HCT116 (cell line): ENCODE data around the gene SUSD6. TPM values are rescaled to one million over a fixed set of nuclear protein-coding genes. Genes with fewer than 3 reads are reported as not detected.

Source experiments
- ATAC-seq: fragments of 200-7000 bp; cut with Tn5 transposase; 2 replicates; pipeline ENCODE4 v1.9.1; 2020; ENCODE audit warnings: mild to moderate bottlenecking, moderate library complexity
- BruUV-seq: library from RNA; stranded (reverse); fragments of 400-500 nt; replicated peaks from 2 replicates; lab custom pipeline; 2021; lab: Mats Ljungman, UMichigan
- CTCF ChIA-PET: fragments of 300-600 bp; sonication (Branson Sonifier 250); formaldehyde crosslinking; loops from one replicate; lab custom pipeline; 2021; ENCODE audit warnings: antibody characterized with exemption; lab: Charles Lee
- POLR2A ChIA-PET: fragments of 300-600, 350-600 bp; sonication (Branson Sonifier 250); formaldehyde crosslinking; loops from one replicate; lab custom pipeline; 2021; ENCODE audit warnings: antibody characterized with exemption; lab: Charles Lee
- RAD21 ChIA-PET, 2 experiments: fragments of 300-600 bp; sonication (Branson Sonifier 250); formaldehyde crosslinking; loops; one replicate each; lab custom pipeline; 2023; ENCODE audit warnings: low total read pairs in 2 of 2; ENCODE audit not compliant: uncharacterized antibody in 2 of 2, unreplicated experiment in 2 of 2, low non-redundant PET in 1 of 2; lab: Charles Lee
- DNase-seq: peaks from one replicate; pipeline ENCODE4 v3.0.0-alpha.2; 2010; ENCODE audit warnings: low read depth, low spot score
- H2AFZ ChIP-seq: fragments of 200-600 bp; shearing (Covaris generic), sonication (generic); 2 replicates; pipeline ENCODE4 v1.6.1; 2017; ENCODE audit warnings: low read depth, mixed run types, mixed read lengths, antibody characterized with exemption, low read length; ENCODE audit not compliant: poor library complexity, severe bottlenecking
- H3K27ac ChIP-seq: 2 replicates; pipeline ENCODE4 v1.5.1; 2012; ENCODE audit warnings: low read depth, low read length
- H3K27me3 ChIP-seq: fragments of 200-600 bp; sonication (generic); 2 replicates; pipeline ENCODE4 v1.6.1; 2016; ENCODE audit warnings: mixed run types, low read length, mixed read lengths; ENCODE audit not compliant: insufficient read depth
- H3K36me3 ChIP-seq, 2 experiments: fragments of 200-500 bp in 1 of 2; fragments of 200-600 bp in 1 of 2; sonication (Bioruptor generic) in 1 of 2; sonication (generic) in 1 of 2; 2 replicates each; pipeline versions ENCODE4 v1.5.1 to v1.6.1; 2014 to 2016; ENCODE audit warnings: low read length in 2 of 2, inconsistent platforms in 1 of 2, mixed read lengths in 1 of 2, mixed run types in 1 of 2; ENCODE audit not compliant: insufficient read depth in 2 of 2, control insufficient read depth in 1 of 2
- H3K4me1 ChIP-seq, 2 experiments: fragments of 200-600 bp in 1 of 2; sonication (generic) in 1 of 2; 2 replicates each; pipeline versions ENCODE4 v1.5.1 to v1.6.1; 2012 to 2017; ENCODE audit warnings: low read length in 2 of 2, inconsistent platforms in 1 of 2, mild to moderate bottlenecking in 1 of 2, mixed read lengths in 1 of 2, mixed run types in 1 of 2, moderate library complexity in 1 of 2; ENCODE audit not compliant: insufficient read depth in 2 of 2, control insufficient read depth in 1 of 2
- H3K4me2 ChIP-seq: fragments of 200-600 bp; sonication (generic); 2 replicates; pipeline ENCODE4 v1.6.1; 2017; ENCODE audit warnings: mixed run types, low read length, mixed read lengths
- H3K4me3 ChIP-seq, 2 experiments: fragments of 200-600 bp in 1 of 2; sonication (generic) in 1 of 2; replicated peaks in 1 of 2; 2 replicates each; pipeline ENCODE4 v1.5.1; 2011 to 2016; ENCODE audit warnings: low read length in 2 of 2, control low read depth in 1 of 2, low read depth in 1 of 2, mild to moderate bottlenecking in 1 of 2, mixed read lengths in 1 of 2, mixed run types in 1 of 2
- H3K79me2 ChIP-seq: fragments of 200-600 bp; sonication (generic); 2 replicates; pipeline ENCODE4 v1.6.1; 2017; ENCODE audit warnings: mild to moderate bottlenecking, mixed run types, low read length, moderate library complexity, mixed read lengths; ENCODE audit not compliant: insufficient read depth
- H3K9ac ChIP-seq: fragments of 200-600 bp; sonication (generic); 2 replicates; pipeline ENCODE4 v1.6.1; 2016; ENCODE audit warnings: low read length, mixed read lengths
- H3K9me2 ChIP-seq: fragments of 200-600 bp; sonication (generic), shearing (Covaris generic); 2 replicates; pipeline ENCODE4 v1.6.1; 2017; ENCODE audit warnings: mixed run types, mild to moderate bottlenecking, moderate library complexity; ENCODE audit not compliant: insufficient read depth
- H3K9me3 ChIP-seq, 2 experiments: fragments of 200-500 bp in 1 of 2; fragments of 200-600 bp in 1 of 2; sonication (Bioruptor generic) in 1 of 2; sonication (generic) in 1 of 2; 2 replicates each; pipeline ENCODE4 v1.6.1; 2014 to 2017; ENCODE audit warnings: low read length in 2 of 2, mixed read lengths in 2 of 2, inconsistent platforms in 1 of 2, low read depth in 1 of 2, mild to moderate bottlenecking in 1 of 2, mixed run types in 1 of 2, moderate library complexity in 1 of 2; ENCODE audit not compliant: control insufficient read depth in 1 of 2, insufficient read depth in 1 of 2
- H4K20me1 ChIP-seq: fragments of 200-600 bp; sonication (generic), shearing (Covaris generic); 2 replicates; pipeline ENCODE4 v1.6.1; 2017; ENCODE audit warnings: mixed run types, mild to moderate bottlenecking, moderate library complexity; ENCODE audit not compliant: insufficient read depth
- CBX3 ChIP-seq: IDR thresholded peaks from 2 replicates; pipeline ENCODE4 v1.6.1; 2012; ENCODE audit warnings: low read depth
- CEBPB ChIP-seq: IDR thresholded peaks from 2 replicates; pipeline ENCODE4 v1.6.1; 2012; ENCODE audit warnings: low read depth
- ELF1 ChIP-seq: IDR thresholded peaks from 2 replicates; pipeline ENCODE4 v1.6.1; 2012; ENCODE audit warnings: low read depth, borderline replicate concordance
- EZH2 ChIP-seq: fragments of 200-600 bp; sonication (generic); IDR thresholded peaks from 2 replicates; pipeline ENCODE4 v1.6.1; 2017; ENCODE audit warnings: antibody characterized with exemption, mixed run types
- EZH2phosphoT487 ChIP-seq: fragments of 200-600 bp; IDR thresholded peaks from 2 replicates; pipeline ENCODE4 v1.6.1; 2018; ENCODE audit warnings: antibody characterized with exemption, borderline replicate concordance
- FOSL1 ChIP-seq: IDR thresholded peaks from 2 replicates; pipeline ENCODE4 v1.6.1; 2012; ENCODE audit warnings: low read depth
- JUND ChIP-seq: IDR thresholded peaks from 2 replicates; pipeline ENCODE4 v1.6.1; 2012
- MAX ChIP-seq: IDR thresholded peaks from 2 replicates; pipeline ENCODE4 v1.6.1; 2012
- POLR2A ChIP-seq: IDR thresholded peaks from 2 replicates; pipeline ENCODE4 v1.7.0; 2011; ENCODE audit warnings: borderline replicate concordance; ENCODE audit not compliant: insufficient read depth, insufficient read length; ENCODE audit errors: extremely low read depth
- POLR2AphosphoS5 ChIP-seq: IDR thresholded peaks from 2 replicates; pipeline ENCODE4 v1.6.1; 2011; ENCODE audit warnings: mild to moderate bottlenecking, low read depth, low read length, moderate library complexity
- RAD21 ChIP-seq: IDR thresholded peaks from 2 replicates; pipeline ENCODE4 v1.6.1; 2012; ENCODE audit warnings: low read depth, mild to moderate bottlenecking
- SIN3A ChIP-seq: IDR thresholded peaks from 2 replicates; pipeline ENCODE4 v1.6.1; 2012; ENCODE audit warnings: low read depth
- SP1 ChIP-seq: IDR thresholded peaks from 2 replicates; pipeline ENCODE4 v1.6.1; 2012; ENCODE audit warnings: low read depth
- SRF ChIP-seq: IDR thresholded peaks from 2 replicates; pipeline ENCODE4 v1.6.1; 2012; ENCODE audit warnings: low read depth
- TCF7L2 ChIP-seq: IDR thresholded peaks from 2 replicates; pipeline ENCODE4 v1.7.0; 2011; ENCODE audit warnings: borderline replicate concordance, inconsistent platforms; ENCODE audit not compliant: insufficient read depth, insufficient read length; ENCODE audit errors: extremely low read depth
- YY1 ChIP-seq: IDR thresholded peaks from 2 replicates; pipeline ENCODE4 v1.6.1; 2011; ENCODE audit warnings: low read length, low read depth, moderate library complexity, mild to moderate bottlenecking; ENCODE audit not compliant: insufficient replicate concordance; ENCODE audit errors: extremely low read depth
- ZFX ChIP-seq: fragments of 450-650 bp; IDR thresholded peaks from 2 replicates; pipeline ENCODE4 v1.6.1; 2017
- ZNF274 ChIP-seq: fragments of 200-500 bp; sonication (Bioruptor generic); IDR thresholded peaks from 2 replicates; pipeline ENCODE4 v1.6.1; 2014; ENCODE audit warnings: mild to moderate bottlenecking, low read depth, low read length, inconsistent platforms
- intact Hi-C: fragments of 100-400 bp; cut with micrococcal nuclease; formaldehyde crosslinking; loops from 2 replicates; pipeline ENCODE4 v1.10.0; 2022
- total RNA-seq: library from RNA; stranded (reverse); gene quantifications from one replicate; pipeline ENCODE4 v1.2.1, GENCODE V29; 2021; ENCODE audit not compliant: unreplicated experiment
- TF ChIP-seq, protein P1 (sequence below), 3 experiments: fragments of 200-600 bp in 1 of 3; sonication (generic) in 1 of 3; IDR thresholded peaks in 2 of 3; conservative IDR thresholded peaks in 1 of 3; 2 replicates each; pipeline ENCODE4 v1.5.1; 2012 to 2017; ENCODE audit warnings: low read depth in 2 of 3, low read length in 2 of 3, antibody characterized with exemption in 1 of 3, borderline replicate concordance in 1 of 3, control low read depth in 1 of 3, mild to moderate bottlenecking in 1 of 3, mixed read lengths in 1 of 3, mixed run types in 1 of 3, moderate library complexity in 1 of 3; ENCODE audit not compliant: insufficient read depth in 1 of 3

Gene SUSD6
- total RNA-seq, 1 experiment from 2014 or later: 6.4 TPM

GRCh38 chr14:69665631-69666030 lies 54.2 kb downstream of the SUSD6 start:
- ChIA-PET CTCF (no interaction called here), RAD21 (no interaction called here), POLR2A (no interaction called here)
- Histone ChIP-seq H3K79me2 (no peaks in the 10 kb centered on the region), H3K4me3 (no peak overlapping the region), H3K27me3 (no peaks in the 10 kb centered on the region), H3K4me1 (no peaks in the 10 kb centered on the region), H3K27ac (no peak overlapping the region), H4K20me1 (no peaks in the 10 kb centered on the region), H3K36me3 (no peaks in the 10 kb centered on the region), H3K4me2 (no peak overlapping the region), H3K9me2 (no peaks in the 10 kb centered on the region), H3K9me3 (no peaks in the 10 kb centered on the region), H2AFZ (no peak overlapping the region), H3K9ac (no peak overlapping the region)
- BruUV-seq: no TSS peak
- DNase-seq (no peak), ATAC-seq (no peak)
- TF ChIP-seq SIN3A: no peak
- TF ChIP-seq TCF7L2: no peak
- TF ChIP-seq SP1: no peak
- no peak for TF ChIP-seq SRF
- TF ChIP-seq POLR2AphosphoS5: no peak
- no peak for TF ChIP-seq MAX
- TF ChIP-seq FOSL1: no peak
- no peak for TF ChIP-seq CEBPB
- TF ChIP-seq RAD21: no peak
- no peak for TF ChIP-seq ELF1
- no peak for TF ChIP-seq YY1
- no peak for TF ChIP-seq POLR2A
- TF ChIP-seq, protein P1, sequence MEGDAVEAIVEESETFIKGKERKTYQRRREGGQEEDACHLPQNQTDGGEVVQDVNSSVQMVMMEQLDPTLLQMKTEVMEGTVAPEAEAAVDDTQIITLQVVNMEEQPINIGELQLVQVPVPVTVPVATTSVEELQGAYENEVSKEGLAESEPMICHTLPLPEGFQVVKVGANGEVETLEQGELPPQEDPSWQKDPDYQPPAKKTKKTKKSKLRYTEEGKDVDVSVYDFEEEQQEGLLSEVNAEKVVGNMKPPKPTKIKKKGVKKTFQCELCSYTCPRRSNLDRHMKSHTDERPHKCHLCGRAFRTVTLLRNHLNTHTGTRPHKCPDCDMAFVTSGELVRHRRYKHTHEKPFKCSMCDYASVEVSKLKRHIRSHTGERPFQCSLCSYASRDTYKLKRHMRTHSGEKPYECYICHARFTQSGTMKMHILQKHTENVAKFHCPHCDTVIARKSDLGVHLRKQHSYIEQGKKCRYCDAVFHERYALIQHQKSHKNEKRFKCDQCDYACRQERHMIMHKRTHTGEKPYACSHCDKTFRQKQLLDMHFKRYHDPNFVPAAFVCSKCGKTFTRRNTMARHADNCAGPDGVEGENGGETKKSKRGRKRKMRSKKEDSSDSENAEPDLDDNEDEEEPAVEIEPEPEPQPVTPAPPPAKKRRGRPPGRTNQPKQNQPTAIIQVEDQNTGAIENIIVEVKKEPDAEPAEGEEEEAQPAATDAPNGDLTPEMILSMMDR (IDR thresholded peaks at IDR 0.05 in 2 of 3, conservative IDR thresholded peaks at IDR 0.05 in 1 of 3; ENCODE audit: borderline replicate concordance in 1 of 3, insufficient read depth in 1 of 3, low read depth in 2 of 3, low read length in 2 of 3): no peak
- TF ChIP-seq ZNF274: no peak
- no peak for TF ChIP-seq ZFX
- no peak for TF ChIP-seq EZH2phosphoT487
- TF ChIP-seq CBX3: no peak
- TF ChIP-seq JUND: no peak
- TF ChIP-seq EZH2: no peak
- intact Hi-C loops: no loop called here
